H9 (cell line): ENCODE measurements around the gene CSNK2B. TPM values are rescaled to one million over a fixed set of nuclear protein-coding genes. Genes with fewer than 3 reads are reported as not detected.

Experiments used
- DNase-seq: peaks from one replicate; pipeline ENCODE4 v3.0.0-alpha.2; 2017
- H2AFZ ChIP-seq: one replicate; pipeline ENCODE4 v1.6.1; 2013; ENCODE audit warnings: mild to moderate bottlenecking, low read length, control low read depth, moderate library complexity
- H2AK5ac ChIP-seq: 2 replicates; pipeline ENCODE4 v1.6.1; 2013; ENCODE audit warnings: low read length, control low read depth, mixed read lengths; ENCODE audit not compliant: insufficient read length
- H2BK120ac ChIP-seq: one replicate; pipeline ENCODE4 v1.6.1; 2013; ENCODE audit warnings: low read depth, mild to moderate bottlenecking, low read length, control low read depth, inconsistent platforms; ENCODE audit not compliant: poor library complexity, severe bottlenecking
- H2BK12ac ChIP-seq: 2 replicates; pipeline ENCODE4 v1.6.1; 2013; ENCODE audit warnings: low read length, control low read depth, mixed read lengths, low read depth; ENCODE audit not compliant: insufficient read length
- H2BK15ac ChIP-seq: 2 replicates; pipeline ENCODE4 v1.6.1; 2013; ENCODE audit warnings: low read depth, low read length, control low read depth
- H2BK20ac ChIP-seq: one replicate; pipeline ENCODE4 v1.6.1; 2013; ENCODE audit warnings: low read depth, mild to moderate bottlenecking, low read length, control low read depth, inconsistent platforms; ENCODE audit not compliant: poor library complexity, severe bottlenecking
- H2BK5ac ChIP-seq: 2 replicates; pipeline ENCODE4 v1.6.1; 2013; ENCODE audit warnings: low read length, control low read depth, mixed read lengths; ENCODE audit not compliant: insufficient read length
- H3K14ac ChIP-seq: 2 replicates; pipeline ENCODE4 v1.6.1; 2013; ENCODE audit warnings: low read length, control low read depth; ENCODE audit not compliant: insufficient read depth
- H3K18ac ChIP-seq: 2 replicates; pipeline ENCODE4 v1.6.1; 2013; ENCODE audit warnings: low read depth, mild to moderate bottlenecking, mixed read lengths, low read length, control low read depth; ENCODE audit not compliant: insufficient read length
- H3K23ac ChIP-seq: 2 replicates; pipeline ENCODE4 v1.6.1; 2013; ENCODE audit warnings: low read length, control low read depth, mixed read lengths, low read depth; ENCODE audit not compliant: insufficient read length
- H3K23me2 ChIP-seq: 2 replicates; pipeline ENCODE4 v1.6.1; 2013; ENCODE audit warnings: low read depth, mild to moderate bottlenecking, mixed read lengths, low read length, control low read depth; ENCODE audit not compliant: insufficient read length, poor library complexity, severe bottlenecking
- H3K27ac ChIP-seq: 2 replicates; pipeline ENCODE4 v1.5.1; 2013; ENCODE audit warnings: low read length, control low read depth, mixed read lengths, low read depth; ENCODE audit not compliant: insufficient read length
- H3K27me3 ChIP-seq: 2 replicates; pipeline ENCODE4 v1.6.1; 2013; ENCODE audit warnings: low read length, control low read depth, inconsistent platforms; ENCODE audit not compliant: insufficient read depth
- H3K4ac ChIP-seq: 2 replicates; pipeline ENCODE4 v1.6.1; 2013; ENCODE audit warnings: low read depth, mild to moderate bottlenecking, control low read depth, inconsistent platforms, low read length, moderate library complexity
- H3K4me1 ChIP-seq: 2 replicates; pipeline ENCODE4 v1.6.1; 2013; ENCODE audit warnings: low read length, control low read depth, inconsistent platforms; ENCODE audit not compliant: insufficient read depth
- H3K4me2 ChIP-seq: 2 replicates; pipeline ENCODE4 v1.6.1; 2013; ENCODE audit warnings: low read length, control low read depth, mixed read lengths; ENCODE audit not compliant: insufficient read length, insufficient read depth
- H3K56ac ChIP-seq: 2 replicates; pipeline ENCODE4 v1.6.1; 2013; ENCODE audit warnings: low read depth, mild to moderate bottlenecking, mixed read lengths, low read length, control low read depth; ENCODE audit not compliant: insufficient read length
- H3K79me1 ChIP-seq: 2 replicates; pipeline ENCODE4 v1.6.1; 2013; ENCODE audit warnings: low read depth, mild to moderate bottlenecking, moderate library complexity, low read length, control low read depth, inconsistent platforms; ENCODE audit not compliant: insufficient read depth, poor library complexity, severe bottlenecking
- H3K79me2 ChIP-seq: 2 replicates; pipeline ENCODE4 v1.6.1; 2013; ENCODE audit warnings: low read length, control low read depth, inconsistent platforms; ENCODE audit not compliant: insufficient read depth
- H3K9ac ChIP-seq: 2 replicates; pipeline ENCODE4 v1.6.1; 2013; ENCODE audit warnings: low read length, control low read depth, mixed read lengths; ENCODE audit not compliant: insufficient read length; ENCODE audit errors: extremely low read depth
- H3K9me3 ChIP-seq: one replicate; pipeline ENCODE4 v1.6.1; 2013; ENCODE audit warnings: low read depth, low read length, inconsistent platforms; ENCODE audit not compliant: control insufficient read depth
- H3T11ph ChIP-seq: one replicate; pipeline ENCODE4 v1.6.1; 2013; ENCODE audit warnings: mild to moderate bottlenecking, low read length, control low read depth, inconsistent platforms
- H4K20me1 ChIP-seq: one replicate; pipeline ENCODE4 v1.6.1; 2013; ENCODE audit not compliant: control insufficient read depth, insufficient read length, insufficient read depth
- H4K5ac ChIP-seq: 2 replicates; pipeline ENCODE4 v1.6.1; 2013; ENCODE audit warnings: low read depth, mild to moderate bottlenecking, mixed read lengths, low read length, control low read depth; ENCODE audit not compliant: insufficient read length
- H4K8ac ChIP-seq: replicated peaks from 2 replicates; pipeline ENCODE4 v1.6.1; 2013; ENCODE audit warnings: low read length, control low read depth, mixed read lengths, low read depth; ENCODE audit not compliant: insufficient read length
- H4K91ac ChIP-seq: 2 replicates; pipeline ENCODE4 v1.6.1; 2013; ENCODE audit warnings: low read depth, mild to moderate bottlenecking, moderate library complexity, mixed read lengths, low read length, control low read depth; ENCODE audit not compliant: insufficient read length
- H3K27ac Mint-ChIP-seq, 3 experiments: 2 replicates in 2 of 3; 3 replicates in 1 of 3; pipeline ENCODE4 v1.8.0; 2020 to 2021; ENCODE audit warnings: mixed read lengths in 3 of 3, mild to moderate bottlenecking in 1 of 3, moderate library complexity in 1 of 3
- H3K27me3 Mint-ChIP-seq: 2 replicates; pipeline ENCODE4 v1.8.0; 2021; ENCODE audit warnings: low read depth, mild to moderate bottlenecking, moderate library complexity, mixed read lengths
- H3K36me3 Mint-ChIP-seq, 3 experiments: 2 replicates in 2 of 3; 3 replicates in 1 of 3; pipeline ENCODE4 v1.8.0; 2020 to 2021; ENCODE audit warnings: low read depth in 3 of 3, mixed read lengths in 3 of 3; ENCODE audit not compliant: insufficient read depth in 1 of 3
- H3K4me1 Mint-ChIP-seq, 2 experiments: 2 replicates each; pipeline ENCODE4 v1.8.0; 2020; ENCODE audit warnings: mixed read lengths in 2 of 2
- H3K4me3 Mint-ChIP-seq, 2 experiments: 2 replicates in 1 of 2; 3 replicates in 1 of 2; pipeline ENCODE4 v1.8.0; 2020 to 2021; ENCODE audit warnings: mild to moderate bottlenecking in 2 of 2, mixed read lengths in 2 of 2, moderate library complexity in 1 of 2
- H3K9me3 Mint-ChIP-seq, 2 experiments: 2 replicates in 1 of 2; 3 replicates in 1 of 2; pipeline ENCODE4 v1.8.0; 2020; ENCODE audit warnings: mild to moderate bottlenecking in 2 of 2, mixed read lengths in 2 of 2, moderate library complexity in 1 of 2
- CTCF ChIP-seq: fragments of 200-600 bp; sonication (generic); conservative IDR thresholded peaks from 3 replicates; pipeline ENCODE4 v1.8.0; 2021; ENCODE audit warnings: antibody characterized with exemption, mild to moderate bottlenecking
- WGBS: extraction: QIAGEN DNeasy Blood & Tissue Kit; methylation state at CpG from one replicate; pipeline ENCODE4 v1.1.7; 2013; ENCODE audit warnings: missing lambda C conversion rate, low lambda C conversion rate, mixed read lengths; ENCODE audit not compliant: insufficient read length; ENCODE audit errors: extremely low coverage; 5-methylcytosine and 5-hydroxymethylcytosine counted together
- total RNA-seq: library from RNA; stranded (reverse); gene quantifications from 2 replicates; pipeline ENCODE4 v1.2.1, GENCODE V29; 2021

CSNK2B gene
- total RNA-seq, 1 experiment from 2014 or later, result 187 TPM

GRCh38 chr6:31627690-31628287 lies 38.1 kb upstream of the CSNK2B start:
- H3K27me3 ChIP-seq, result no peaks in the 10 kb centered on the region
- H2BK12ac ChIP-seq, result no peak overlapping the region
- H3K9me3 Mint-ChIP-seq, result no peaks in the 10 kb centered on the region
- no peak overlapping the region for H3K9ac ChIP-seq
- H3K23me2 ChIP-seq, result no peaks in the 10 kb centered on the region
- no peak for TF ChIP-seq CTCF
- H2AFZ ChIP-seq, result no peak overlapping the region
- H3K56ac ChIP-seq, result no peak overlapping the region
- peak overlapping the region; percentile 37 to 68 (median 41); a peak in 3 of 7 replicates for H3K27ac Mint-ChIP-seq
- no peak overlapping the region for H2BK15ac ChIP-seq
- H2AK5ac ChIP-seq, result no peak overlapping the region
- H4K91ac ChIP-seq, result no peak overlapping the region
- H4K5ac ChIP-seq, result no peak overlapping the region
- no peaks in the 10 kb centered on the region; the same call in 1 of the 2 replicates for H3K27me3 Mint-ChIP-seq
- no peaks in the 10 kb centered on the region for H3K4me1 ChIP-seq
- H3K79me1 ChIP-seq, result peaks cover 3% of the 10 kb centered on the region
- no peak overlapping the region; a peak in 1 of 5 replicates for H3K4me3 Mint-ChIP-seq
- no peak overlapping the region for H4K8ac ChIP-seq
- H3K27ac ChIP-seq, result no peak overlapping the region
- H3K9me3 ChIP-seq, result no peaks in the 10 kb centered on the region
- no peaks in the 10 kb centered on the region for H4K20me1 ChIP-seq
- peaks cover 3% of the 10 kb centered on the region; the same call in 1 of the 2 replicates for H3K79me2 ChIP-seq
- no peak overlapping the region for H2BK20ac ChIP-seq
- H2BK5ac ChIP-seq, result no peak overlapping the region
- no peak overlapping the region for H3K18ac ChIP-seq
- peaks cover under 1 to 5% of the 10 kb centered on the region in 2 experiments for H3K4me1 Mint-ChIP-seq
- H3K4me2 ChIP-seq, result no peak overlapping the region
- H2BK120ac ChIP-seq, result no peak overlapping the region
- H3K4ac ChIP-seq, result no peak overlapping the region
- no CpG with 5 or more reads among the region's 19 CpGs for WGBS
- H3K23ac ChIP-seq, result no peak overlapping the region
- H3K14ac ChIP-seq, result no peak overlapping the region
- H3T11ph ChIP-seq, result no peak overlapping the region
- no peak for DNase-seq
- H3K36me3 Mint-ChIP-seq, result peaks cover 87 to 100% (median 99%) of the 10 kb centered on the region in 3 experiments
